ENCODE measurements around the gene RAP1GAP2.

GRCh38 chr17:2977157-2977556 is 180.9 kb downstream of the RAP1GAP2 start:
- TF ChIP-seq ZNF565 (CRISPR knock-in tag; conservative IDR thresholded peaks at IDR 0.05; ENCODE audit: low read depth) (no peak), TSHZ2 (CRISPR knock-in tag; IDR thresholded peaks at IDR 0.05) (no peak), ZFP30 (CRISPR knock-in tag; IDR thresholded peaks at IDR 0.05) (no peak), PATZ1 (CRISPR knock-in tag; IDR thresholded peaks at IDR 0.05; ENCODE audit: borderline replicate concordance) (no peak), CREB5 (CRISPR knock-in tag; IDR thresholded peaks at IDR 0.05; ENCODE audit: low read depth) (no peak), SNAI2 (CRISPR knock-in tag; IDR thresholded peaks at IDR 0.05) (no peak), RARB (CRISPR knock-in tag; IDR thresholded peaks at IDR 0.05) (no peak), PPARA (CRISPR knock-in tag; IDR thresholded peaks at IDR 0.05; ENCODE audit: borderline replicate concordance) (no peak), ZFP3 (CRISPR knock-in tag; IDR thresholded peaks at IDR 0.05) (no peak), ZNF8 (CRISPR knock-in tag; IDR thresholded peaks at IDR 0.05) (no peak), ZNF70 (CRISPR knock-in tag; IDR thresholded peaks at IDR 0.05) (no peak)
